B cell (primary cell): ENCODE data around the gene GLRA1.

Source experiments
- EZH2 ChIP-seq: IDR thresholded peaks from 2 replicates; pipeline ENCODE4 v1.6.1; 2012; ENCODE audit warnings: borderline replicate concordance, low read depth, mild to moderate bottlenecking, moderate library complexity, low read length; ENCODE audit not compliant: insufficient read depth, poor library complexity, severe bottlenecking
- TF ChIP-seq, protein P1 (sequence below): fragments of 200-600 bp; IDR thresholded peaks from one replicate; pipeline ENCODE4 v1.8.0; 2022; ENCODE audit warnings: antibody characterized with exemption, mild to moderate bottlenecking

DNA sequence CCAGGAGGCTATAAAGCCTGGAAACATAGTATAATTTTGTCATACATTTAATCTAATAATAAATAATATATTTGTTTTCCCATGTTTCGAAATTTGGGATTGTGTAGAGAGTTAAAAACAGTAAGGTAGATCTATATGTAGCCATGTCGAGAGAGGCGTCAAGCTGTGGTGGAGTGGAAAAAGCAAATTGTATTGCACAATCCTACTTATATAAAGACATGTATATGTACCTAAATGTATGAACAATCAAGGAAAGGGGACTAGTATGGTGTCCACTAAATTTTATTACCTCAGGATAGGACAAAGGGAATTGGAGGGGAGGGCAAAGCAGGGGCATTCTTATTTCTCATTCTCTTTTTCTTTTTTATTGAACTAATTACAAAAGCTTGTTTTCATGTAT is 52.0 kb downstream of the GLRA1 start:
- TF ChIP-seq, protein P1, sequence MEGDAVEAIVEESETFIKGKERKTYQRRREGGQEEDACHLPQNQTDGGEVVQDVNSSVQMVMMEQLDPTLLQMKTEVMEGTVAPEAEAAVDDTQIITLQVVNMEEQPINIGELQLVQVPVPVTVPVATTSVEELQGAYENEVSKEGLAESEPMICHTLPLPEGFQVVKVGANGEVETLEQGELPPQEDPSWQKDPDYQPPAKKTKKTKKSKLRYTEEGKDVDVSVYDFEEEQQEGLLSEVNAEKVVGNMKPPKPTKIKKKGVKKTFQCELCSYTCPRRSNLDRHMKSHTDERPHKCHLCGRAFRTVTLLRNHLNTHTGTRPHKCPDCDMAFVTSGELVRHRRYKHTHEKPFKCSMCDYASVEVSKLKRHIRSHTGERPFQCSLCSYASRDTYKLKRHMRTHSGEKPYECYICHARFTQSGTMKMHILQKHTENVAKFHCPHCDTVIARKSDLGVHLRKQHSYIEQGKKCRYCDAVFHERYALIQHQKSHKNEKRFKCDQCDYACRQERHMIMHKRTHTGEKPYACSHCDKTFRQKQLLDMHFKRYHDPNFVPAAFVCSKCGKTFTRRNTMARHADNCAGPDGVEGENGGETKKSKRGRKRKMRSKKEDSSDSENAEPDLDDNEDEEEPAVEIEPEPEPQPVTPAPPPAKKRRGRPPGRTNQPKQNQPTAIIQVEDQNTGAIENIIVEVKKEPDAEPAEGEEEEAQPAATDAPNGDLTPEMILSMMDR, result no peak
- no peak for TF ChIP-seq EZH2
